ENCODE data around the gene PDE5A.
"Not testable (repeated sequence)": the region's sequence is repeated elsewhere in the genome, so short reads cannot be mapped to it uniquely, and the experiment has no call there.

The PDE5A gene

DNA sequence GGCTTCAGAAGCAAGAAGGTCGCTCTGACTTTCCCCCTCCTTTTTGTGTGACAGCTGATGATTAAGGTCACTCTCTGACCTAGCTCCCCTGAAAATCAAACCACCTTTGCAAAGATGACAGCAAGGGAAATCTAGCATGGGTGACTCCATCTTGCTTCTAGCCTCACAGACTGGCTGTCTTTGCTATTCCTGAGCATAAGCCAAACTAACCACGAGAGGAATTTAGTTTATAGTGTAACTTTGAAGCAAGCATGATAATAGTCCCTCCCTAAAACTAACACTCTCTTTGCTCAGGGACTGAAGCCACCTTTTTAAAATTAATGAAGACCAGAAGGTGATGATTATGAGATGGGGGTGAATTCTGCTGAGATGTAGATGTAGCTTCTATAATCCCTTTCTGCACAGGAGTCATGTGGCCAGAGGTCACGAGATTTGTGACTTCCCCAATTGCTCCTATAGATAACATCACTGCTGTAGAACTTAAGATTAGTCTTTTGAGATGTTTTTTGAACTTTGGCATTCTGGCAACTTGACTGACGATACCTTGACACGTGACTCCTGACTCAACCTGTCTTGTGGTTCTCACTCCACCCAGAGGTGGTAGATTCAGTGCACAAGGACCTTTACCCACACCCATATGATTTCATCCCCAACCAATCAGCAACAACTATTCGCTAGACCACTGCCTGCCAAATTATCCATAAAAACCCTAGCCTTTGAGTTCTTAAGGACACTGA is 14.9 kb upstream of the PDE5A start:
- no peak for DNase-seq

DNA sequence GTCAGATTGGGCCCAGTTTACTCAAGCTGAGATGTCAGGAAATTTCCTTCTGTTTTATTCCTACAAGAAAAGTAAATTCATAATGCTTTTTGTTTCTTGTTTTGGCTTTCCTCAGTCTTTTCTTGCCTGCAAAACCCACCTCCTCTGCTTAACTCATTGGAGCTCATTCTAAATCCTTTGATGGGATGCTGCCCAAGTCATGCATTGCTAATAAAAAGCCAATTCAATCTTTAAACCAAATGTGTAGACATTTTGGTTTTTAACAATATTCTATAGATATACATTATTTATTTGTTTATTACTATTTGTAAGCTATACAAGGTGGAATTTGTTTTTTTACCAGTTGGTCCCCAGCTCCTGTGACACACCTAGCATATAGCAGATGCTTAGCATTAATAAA is 13.2 kb upstream of the PDE5A start:
- no peak for DNase-seq

DNA sequence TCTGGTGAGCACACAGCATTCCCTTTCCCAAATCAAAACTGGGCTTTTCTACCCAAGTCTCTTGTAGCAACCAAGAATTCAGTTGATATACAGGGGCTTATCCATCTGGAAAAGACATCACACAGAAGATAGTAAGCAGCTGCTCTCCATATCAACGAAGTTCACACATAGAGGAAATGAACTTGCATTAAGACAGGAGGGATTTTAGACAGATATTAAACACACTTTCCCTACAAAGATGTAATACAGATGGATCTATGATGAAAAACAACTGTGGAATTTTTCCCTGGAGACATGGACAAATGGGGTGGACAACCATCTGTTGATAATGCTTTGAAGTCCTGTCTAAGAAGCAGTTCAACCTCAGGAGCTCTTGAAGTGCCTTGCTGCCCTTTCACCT is 9.8 kb upstream of the PDE5A start:
- peak; percentile 37 for DNase-seq

GRCh38 chr4:119636851-119637250 is 8.2 kb upstream of the PDE5A start:
- not testable (repeated sequence) for DNase-seq

GRCh38 chr4:119632216-119632615 is 3.6 kb upstream of the PDE5A start:
- DNase-seq: peak; percentile 57

- no peak for DNase-seq
These were observed 503 bp upstream of the PDE5A start for GRCh38 chr4:119629142-119629471.

DNA sequence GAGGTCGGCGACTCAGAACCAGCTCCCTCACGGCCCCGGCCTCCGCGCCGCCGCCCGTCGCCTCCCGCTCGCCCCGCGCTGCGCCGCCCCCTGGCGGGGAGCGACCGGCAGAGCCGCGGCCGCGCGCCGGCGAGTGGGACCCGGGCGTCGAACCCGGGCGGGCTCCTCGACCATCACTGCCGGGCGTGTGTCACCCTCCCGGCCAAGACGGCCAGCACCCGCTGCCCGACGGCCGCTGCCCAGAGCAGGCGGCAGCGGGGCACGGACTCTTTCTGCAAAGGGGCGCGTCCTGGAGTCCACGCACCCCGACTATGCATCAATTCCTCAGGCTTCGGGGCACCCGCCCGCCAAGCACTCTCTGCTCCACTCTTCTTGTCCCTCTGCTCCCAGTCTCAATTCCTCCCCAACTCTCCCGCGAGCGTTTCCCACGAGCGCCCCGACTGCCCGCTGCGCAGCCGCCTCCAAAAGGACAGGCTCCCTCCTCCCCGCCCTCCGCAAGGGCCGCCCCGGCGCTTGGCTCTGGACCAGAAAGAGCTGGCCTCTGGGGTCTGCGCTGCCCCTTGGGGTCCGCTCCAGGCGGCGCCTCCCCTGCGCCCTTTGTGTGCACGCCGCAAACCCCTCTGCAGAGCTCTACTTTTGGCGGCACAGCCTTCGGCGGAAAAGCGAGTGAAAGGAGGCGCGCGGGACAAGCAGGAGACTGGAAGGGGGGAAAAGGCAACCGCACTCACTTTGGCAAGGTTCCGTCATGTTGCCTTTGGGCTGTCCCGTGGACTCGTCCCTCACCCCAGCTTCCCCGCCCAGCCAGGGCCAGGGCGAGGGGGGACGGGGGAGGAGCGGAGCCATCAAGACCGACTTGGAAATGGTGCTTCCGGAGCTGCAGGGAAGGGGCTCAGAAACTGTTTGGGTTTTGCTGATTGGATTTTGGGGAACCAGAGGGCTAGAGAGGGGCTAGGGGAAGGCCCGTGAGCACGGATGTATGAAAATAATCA is 1.0 kb downstream of the PDE5A start:
- DNase-seq: peak; percentile 35

DNA sequence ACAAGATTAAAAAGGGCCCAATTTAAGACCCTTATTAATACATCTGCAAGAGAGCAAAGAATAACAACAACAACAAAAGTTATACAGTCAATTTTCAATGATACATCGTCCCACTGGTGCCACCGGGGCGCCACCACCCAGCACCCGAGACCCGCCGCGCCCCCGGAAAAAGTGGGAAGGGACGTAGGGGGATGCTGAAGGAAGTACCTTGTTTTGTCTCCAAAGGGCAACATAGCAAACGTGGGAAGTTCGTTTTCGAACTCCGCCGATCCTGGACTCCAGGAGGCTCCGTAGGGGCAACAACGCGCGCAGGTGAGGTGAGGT is 1.7 kb downstream of the PDE5A start:
- no peak for DNase-seq

DNA sequence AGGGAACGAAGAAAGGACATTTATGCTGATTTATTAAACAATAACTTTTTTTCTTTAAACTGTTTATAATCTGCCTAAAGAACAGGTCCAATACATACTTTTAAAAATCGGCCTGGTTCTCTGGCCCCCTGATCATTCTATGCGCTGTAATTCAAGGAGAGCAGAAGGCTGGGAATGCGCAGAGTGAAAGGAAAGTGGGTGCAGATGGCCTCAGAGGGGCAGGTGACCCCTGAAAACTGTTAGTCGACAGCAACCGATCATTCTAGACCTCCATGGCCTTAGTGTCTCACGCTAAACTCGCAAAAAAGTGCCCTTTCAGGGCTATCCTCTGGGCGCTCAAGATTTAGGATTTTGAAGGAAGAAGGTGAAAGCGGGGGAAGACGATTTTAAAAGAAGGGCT is 2.2 kb downstream of the PDE5A start:
- DNase-seq: no peak

DNA sequence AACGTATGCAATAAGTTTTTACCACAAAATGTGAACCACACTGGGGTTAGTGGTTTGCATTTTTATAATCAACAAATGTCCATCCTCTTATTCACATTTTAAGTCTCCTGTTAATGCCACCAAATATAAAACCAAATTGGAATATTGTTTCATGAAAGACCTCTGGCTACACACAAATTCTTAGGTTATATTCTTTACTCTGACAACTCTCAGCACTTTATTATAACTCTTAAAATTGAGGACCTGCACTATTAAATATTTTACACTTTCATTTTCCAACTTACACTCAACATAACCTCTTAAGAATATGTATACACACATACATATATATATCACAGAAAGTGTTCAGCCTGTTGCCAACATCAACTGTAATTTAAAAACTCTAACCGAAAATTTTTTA is 2.8 kb downstream of the PDE5A start:
- DNase-seq: no peak

GRCh38 chr4:119624356-119624755 is 4.2 kb downstream of the PDE5A start:
- no peak for DNase-seq

GRCh38 chr4:119623025-119623424 is 5.6 kb downstream of the PDE5A start:
- DNase-seq: peak; percentile 20

GRCh38 chr4:119615068-119615719 is 13.4 kb downstream of the PDE5A start:
- no peak for DNase-seq

DNA sequence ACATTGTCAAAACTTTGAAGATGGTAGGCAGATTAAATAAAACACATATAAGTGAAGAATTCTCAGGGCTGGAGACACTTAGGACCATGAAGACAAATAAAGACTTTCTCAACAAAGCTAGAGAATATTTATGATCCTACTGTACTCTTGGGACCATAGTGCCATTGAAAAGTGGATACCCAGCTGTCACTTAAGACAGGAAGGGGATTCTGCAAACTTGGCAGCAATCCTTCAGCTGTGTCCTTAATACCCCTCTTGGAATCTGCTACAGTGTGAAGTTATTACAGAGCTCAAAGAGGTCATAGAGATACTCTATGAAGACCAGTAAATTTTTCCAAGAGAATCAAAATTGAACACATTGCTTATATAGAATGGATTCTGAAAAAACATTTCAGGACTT is 24.3 kb downstream of the PDE5A start:
- DNase-seq: no peak

DNA sequence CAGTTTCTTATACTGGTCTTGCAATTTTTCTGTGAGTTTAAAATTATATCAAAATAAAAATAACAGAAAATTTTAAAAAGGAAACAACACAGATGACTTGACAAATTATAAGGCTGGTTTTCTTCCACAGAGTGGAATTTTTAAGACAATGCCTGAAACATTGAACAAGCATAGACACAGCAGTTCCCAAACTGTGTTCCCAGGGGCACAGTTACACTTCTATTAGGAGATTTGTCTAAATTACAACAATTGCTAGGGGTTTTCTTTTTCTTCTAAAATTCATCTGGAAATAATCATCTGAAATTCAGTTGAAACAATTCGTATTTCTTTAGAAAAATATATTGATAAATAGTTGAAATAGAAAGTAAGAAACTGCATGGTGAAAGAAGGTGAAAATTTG is 26.2 kb downstream of the PDE5A start:
- DNase-seq: no peak

GRCh38 chr4:119598521-119598920 is 30.1 kb downstream of the PDE5A start:
- no peak for DNase-seq

GRCh38 chr4:119597377-119597776 is 31.2 kb downstream of the PDE5A start:
- DNase-seq: peak; percentile 6

DNA sequence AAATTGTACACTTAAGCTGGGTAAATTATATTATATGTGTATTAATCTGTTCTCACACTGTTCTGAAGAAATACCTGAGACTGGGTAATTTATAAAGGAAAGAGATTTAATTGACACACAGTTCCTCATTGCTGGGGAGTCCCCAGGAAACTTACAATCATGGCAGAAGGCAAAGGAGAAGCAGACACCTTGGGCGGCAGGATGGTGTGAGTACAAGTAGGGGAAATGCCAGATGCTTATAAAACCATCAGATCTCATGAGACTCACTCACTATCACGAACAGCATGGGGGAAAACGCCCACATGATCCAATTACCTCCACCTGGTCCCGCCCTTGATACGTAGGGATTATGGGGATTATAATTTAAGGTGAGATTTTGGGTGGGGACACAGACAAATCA is 34.9 kb downstream of the PDE5A start:
- no peak for DNase-seq

GRCh38 chr4:119592830-119593229 is 35.8 kb downstream of the PDE5A start:
- DNase-seq: no peak

DNA sequence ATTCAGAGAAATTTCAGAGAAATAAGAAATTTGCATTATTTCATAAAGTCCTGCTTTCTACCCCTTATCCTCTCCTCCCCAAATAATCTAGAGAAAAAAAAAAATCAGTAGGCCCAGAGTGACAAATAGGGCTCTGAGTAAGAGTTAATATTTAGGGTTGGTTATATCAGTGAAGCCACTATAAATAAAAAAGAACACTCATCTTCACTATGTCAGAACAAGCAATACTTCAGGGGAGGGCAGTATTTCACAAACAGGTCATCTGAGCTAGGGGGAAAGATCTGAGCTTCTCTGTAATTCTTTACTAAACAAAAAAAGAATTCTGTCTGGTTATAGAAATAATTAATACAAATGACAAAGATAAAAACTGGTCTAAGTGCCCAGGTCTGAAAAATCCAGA is 39.4 kb downstream of the PDE5A start:
- no peak for DNase-seq

DNA sequence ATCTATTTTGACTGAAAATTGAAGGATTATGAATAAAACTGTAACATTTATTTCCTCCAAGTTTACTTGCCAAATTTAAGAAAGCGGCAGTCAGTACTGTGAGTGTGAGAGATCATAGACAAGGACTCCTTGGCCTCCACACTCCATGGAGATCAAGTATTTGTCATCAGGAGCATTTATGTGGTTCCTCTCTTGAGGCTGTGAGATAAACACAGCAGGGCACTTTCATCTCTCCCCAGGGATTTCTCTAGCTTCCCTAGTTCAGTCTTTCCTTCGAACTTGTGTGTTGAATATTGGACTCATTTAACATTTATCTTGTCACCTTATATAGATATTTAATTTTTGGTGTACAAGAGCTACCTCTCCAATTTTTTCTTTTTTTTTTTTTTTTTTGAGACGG is 40.8 kb downstream of the PDE5A start:
- DNase-seq: no peak

DNA sequence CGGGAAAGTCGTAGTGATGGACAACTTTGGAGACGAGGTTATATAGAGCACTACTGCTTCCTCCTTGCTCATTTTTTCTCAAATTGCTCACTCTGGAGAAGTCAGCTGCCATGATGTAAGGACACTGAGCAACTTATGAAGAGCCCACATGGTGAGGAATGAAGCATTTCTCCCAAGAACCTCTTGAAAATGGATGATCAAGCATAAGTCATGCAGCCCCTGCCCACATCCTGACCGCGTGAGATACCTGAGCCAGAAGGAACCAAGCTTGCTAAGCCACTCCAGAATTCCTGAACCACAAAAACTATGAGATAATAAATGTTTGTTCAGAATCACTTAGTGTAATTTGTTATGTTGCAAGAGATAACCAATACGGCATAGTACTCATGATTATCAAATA is 42.8 kb downstream of the PDE5A start:
- DNase-seq: no peak

DNA sequence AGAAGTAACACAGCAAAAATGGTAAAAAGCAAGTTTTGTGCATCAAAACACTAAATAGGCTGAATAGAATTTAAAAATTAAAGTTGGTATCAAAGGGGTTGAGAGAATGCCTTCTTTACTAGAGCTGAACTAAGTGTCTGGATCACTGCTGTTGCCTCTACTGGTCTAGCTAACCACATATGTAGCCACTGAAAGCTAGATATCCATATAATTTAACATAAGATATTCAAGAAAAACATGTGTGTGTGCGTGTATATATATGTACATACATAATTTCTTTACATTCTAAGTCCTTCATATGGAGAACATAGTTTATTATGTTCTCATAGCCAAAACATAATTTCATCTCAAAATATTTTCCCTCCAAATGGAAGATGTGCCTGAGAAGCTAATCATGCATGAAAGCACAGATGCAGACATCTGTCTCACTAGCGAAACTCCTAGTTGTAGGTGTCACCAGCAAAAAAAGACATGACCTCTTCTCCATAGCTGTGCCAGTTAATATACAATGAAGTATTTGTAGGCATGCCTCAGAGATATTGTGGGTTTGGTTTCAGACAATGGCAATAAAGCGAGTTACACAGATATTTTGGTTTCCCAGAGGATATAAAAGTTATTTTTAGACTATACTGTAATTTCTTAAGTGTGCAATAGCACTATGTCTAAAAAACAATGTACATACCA is 47.3 kb downstream of the PDE5A start:
- DNase-seq: no peak

All from fibroblast of upper back skin (primary cell).